Esophagus (tissue), 2 donors: ENCODE data around the gene GBGT1. TPM values are rescaled to one million over a fixed set of nuclear protein-coding genes. Genes with fewer than 3 reads are reported as not detected.
A peak's percentile ranks its signal among the peaks of the same experiment; 100 is the strongest.
"Not testable (repeated sequence)": the region's sequence is repeated elsewhere in the genome, so short reads cannot be mapped to it uniquely, and the experiment has no call there.

Source experiments
- H3K27ac ChIP-seq, 2 donors: one replicate each; pipeline ENCODE4 v1.5.1; 2013; ENCODE audit warnings: low read depth in 2 of 2, mild to moderate bottlenecking in 2 of 2, inconsistent platforms in 1 of 2, low read length in 1 of 2, moderate library complexity in 1 of 2
- H3K27me3 ChIP-seq, 2 donors: one replicate each; pipeline ENCODE4 v1.6.1; 2013; ENCODE audit warnings: low read length in 2 of 2, control low read depth in 1 of 2, mild to moderate bottlenecking in 1 of 2; ENCODE audit not compliant: insufficient read depth in 2 of 2, control insufficient read depth in 1 of 2
- H3K36me3 ChIP-seq, 2 donors: one replicate each; pipeline ENCODE4 v1.6.1; 2013; ENCODE audit warnings: low read length in 1 of 2; ENCODE audit not compliant: control insufficient read depth in 2 of 2, insufficient read depth in 2 of 2
- H3K4me1 ChIP-seq, 2 donors: one replicate each; pipeline ENCODE4 v1.6.1; 2013; ENCODE audit warnings: low read length in 1 of 2; ENCODE audit not compliant: control insufficient read depth in 2 of 2, insufficient read depth in 2 of 2
- H3K4me3 ChIP-seq, 2 donors: one replicate each; pipeline ENCODE4 v1.5.1; 2013; ENCODE audit warnings: low read length in 2 of 2, mild to moderate bottlenecking in 2 of 2, low read depth in 1 of 2, moderate library complexity in 1 of 2
- H3K9me3 ChIP-seq, 2 donors: one replicate each; pipeline ENCODE4 v1.6.1; 2013; ENCODE audit warnings: mild to moderate bottlenecking in 2 of 2, low read depth in 1 of 2, low read length in 1 of 2, moderate library complexity in 1 of 2; ENCODE audit not compliant: control insufficient read depth in 2 of 2, insufficient read depth in 1 of 2
- WGBS, 2 donors: extraction: QIAGEN DNeasy Blood & Tissue Kit; methylation state at CpG; one replicate each; pipeline ENCODE4 v1.1.7; 2013; 5-methylcytosine and 5-hydroxymethylcytosine counted together
- polyA plus RNA-seq, 2 donors: library from polyadenylated mRNA; stranded (reverse); fragments of 200-250 nt; gene quantifications; one replicate each; pipeline ENCODE4 v1.2.3, GENCODE V29; 2013
- donor health status: healthy with polysubstance abuse.
- donor health status: Bipolar disorder and iron deficiency.

The GBGT1 gene
- polyA plus RNA-seq: 1 to 10 TPM; 2.1 to 3.7 TPM

GRCh38 chr9:133163504-133164172 is at the start of gene GBGT1:
TSS of gene GBGT1 (minus strand) at chr9:133163914. CDS start at chr9:133162412, 1,502 bp downstream.
- Histone ChIP-seq H3K27me3 (no peaks in the 10 kb centered on the region), H3K27ac (peak within 1 kb of the TSS; percentile 27 to 32), H3K4me3 (peak within 1 kb of the TSS; percentile 68 to 73), H3K36me3 (no peaks in the 10 kb centered on the region), H3K9me3 (no peaks in the 10 kb centered on the region), H3K4me1 (peaks cover 0 to 9% of the 10 kb centered on the region in 2 donors)
- WGBS, 2 donors: 1 to 2% methylated on average over 55 to 56 of the region's 56 CpGs

- H3K4me1 ChIP-seq: no peaks in the 10 kb centered on the region
- WGBS, 2 donors: 87 to 89% methylated on average over 7 of the region's 7 CpGs
- no peak overlapping the region for H3K27ac ChIP-seq
- H3K36me3 ChIP-seq: no peaks in the 10 kb centered on the region
- H3K4me3 ChIP-seq: no peak overlapping the region
- H3K9me3 ChIP-seq: peaks cover 0 to 5% of the 10 kb centered on the region in 2 donors
- H3K27me3 ChIP-seq: peaks cover 0 to 2% of the 10 kb centered on the region in 2 donors
Observed at GRCh38 chr9:133210609-133211008, 46.9 kb upstream of the GBGT1 start.

DNA sequence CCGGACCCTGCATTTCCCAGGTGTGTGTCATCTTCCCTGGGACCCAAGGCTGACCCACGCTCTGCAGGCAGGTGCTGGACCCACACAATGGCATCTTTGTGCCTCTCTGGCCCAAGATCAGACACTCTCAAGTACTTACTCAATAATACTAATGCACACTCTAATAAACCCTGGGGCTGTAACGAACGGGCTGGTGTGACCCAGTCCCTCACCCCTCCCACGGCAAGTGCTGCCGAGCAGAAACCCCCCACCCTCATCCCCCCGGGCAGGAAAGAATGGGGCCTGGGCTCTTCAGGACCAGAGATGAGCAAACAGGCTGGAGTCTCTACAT is 46.5 kb upstream of the GBGT1 start:
- 31 to 35% methylated on average over 7 of the region's 7 CpGs for WGBS, 2 donors
- Histone ChIP-seq H3K9me3 (peaks cover 0 to 5% of the 10 kb centered on the region in 2 donors), H3K4me3 (no peak overlapping the region), H3K27ac (no peak overlapping the region), H3K27me3 (peaks cover 0 to 2% of the 10 kb centered on the region in 2 donors), H3K4me1 (no peaks in the 10 kb centered on the region), H3K36me3 (no peaks in the 10 kb centered on the region)

DNA sequence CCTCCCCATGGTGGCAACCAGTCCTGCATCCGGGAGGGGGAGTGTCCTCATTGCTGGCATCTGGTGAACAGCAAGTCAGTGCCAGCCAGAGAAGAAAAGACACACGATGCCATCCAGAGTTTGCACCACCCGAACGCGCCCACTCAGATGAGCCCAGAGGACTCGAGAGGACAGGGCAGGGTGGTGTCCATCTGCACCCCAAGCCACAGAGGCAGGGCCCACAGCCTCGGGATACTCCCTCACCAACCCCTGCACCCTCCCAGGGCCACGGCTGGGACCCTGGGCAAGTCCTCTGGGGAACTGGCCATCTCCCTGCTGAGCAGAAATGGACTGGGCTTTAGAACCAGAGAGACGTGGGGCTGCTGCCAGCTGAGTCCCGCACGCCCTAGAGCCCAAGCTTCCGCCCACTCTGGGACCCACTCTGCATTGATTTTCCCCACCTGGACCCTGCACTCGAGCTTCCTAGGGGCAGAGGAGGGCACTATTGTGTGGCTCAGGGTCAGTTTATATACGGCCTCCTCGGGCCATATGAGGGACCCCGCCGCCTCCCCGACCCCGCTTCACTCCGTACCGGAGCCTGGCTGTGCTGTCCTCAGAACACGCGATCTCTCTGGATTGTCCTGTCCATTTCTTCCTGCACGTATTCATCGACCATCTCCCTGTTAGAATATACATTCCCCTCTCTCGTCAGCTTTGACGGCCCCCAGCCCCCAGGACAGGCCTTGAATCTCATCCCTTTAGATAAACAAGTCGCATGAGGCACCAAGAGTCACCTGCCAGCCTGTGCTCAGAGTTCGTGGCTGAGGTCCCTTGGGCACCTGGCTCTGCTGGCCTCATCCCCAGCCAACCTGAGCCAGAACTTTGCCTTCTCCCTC is 45.9 kb upstream of the GBGT1 start:
- not testable (repeated sequence) for H3K9me3 ChIP-seq, H3K36me3 ChIP-seq, H3K27ac ChIP-seq, H3K4me3 ChIP-seq, H3K4me1 ChIP-seq, H3K27me3 ChIP-seq
- WGBS, 2 donors: 63 to 66% methylated on average over 29 of the region's 29 CpGs

DNA sequence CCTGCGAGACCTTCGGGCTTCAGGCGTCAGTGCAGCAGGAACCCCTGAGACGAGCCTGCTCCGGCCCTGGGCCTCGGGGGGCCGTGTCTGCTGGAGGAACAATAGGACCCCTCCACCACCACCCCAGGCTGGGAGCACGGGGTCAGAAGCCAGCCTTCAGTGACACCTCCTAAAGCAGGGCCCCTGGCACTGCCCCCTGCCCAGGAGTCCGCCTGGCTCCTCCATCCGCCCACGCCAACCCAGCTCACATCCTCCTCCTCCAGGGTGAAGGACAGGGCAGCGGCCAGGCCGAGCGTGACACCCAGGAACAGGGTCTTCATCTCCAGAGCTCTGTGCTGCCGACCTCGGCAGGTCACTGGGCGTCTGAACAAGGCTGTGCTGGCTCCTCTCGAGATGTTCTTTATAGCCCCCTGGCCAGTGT is 45.2 kb upstream of the GBGT1 start, which contains the start of gene OBP2B:
Gene OBP2B (minus strand): TSS at position 371 of the 421 bp plus-strand sequence. CDS start 51 bp downstream, at position 320.
- 80 to 86% methylated on average over 11 of the region's 18 CpGs for WGBS, 2 donors
- H3K27ac ChIP-seq, H3K36me3 ChIP-seq, H3K4me3 ChIP-seq, H3K9me3 ChIP-seq, H3K4me1 ChIP-seq, H3K27me3 ChIP-seq: not testable (repeated sequence)

DNA sequence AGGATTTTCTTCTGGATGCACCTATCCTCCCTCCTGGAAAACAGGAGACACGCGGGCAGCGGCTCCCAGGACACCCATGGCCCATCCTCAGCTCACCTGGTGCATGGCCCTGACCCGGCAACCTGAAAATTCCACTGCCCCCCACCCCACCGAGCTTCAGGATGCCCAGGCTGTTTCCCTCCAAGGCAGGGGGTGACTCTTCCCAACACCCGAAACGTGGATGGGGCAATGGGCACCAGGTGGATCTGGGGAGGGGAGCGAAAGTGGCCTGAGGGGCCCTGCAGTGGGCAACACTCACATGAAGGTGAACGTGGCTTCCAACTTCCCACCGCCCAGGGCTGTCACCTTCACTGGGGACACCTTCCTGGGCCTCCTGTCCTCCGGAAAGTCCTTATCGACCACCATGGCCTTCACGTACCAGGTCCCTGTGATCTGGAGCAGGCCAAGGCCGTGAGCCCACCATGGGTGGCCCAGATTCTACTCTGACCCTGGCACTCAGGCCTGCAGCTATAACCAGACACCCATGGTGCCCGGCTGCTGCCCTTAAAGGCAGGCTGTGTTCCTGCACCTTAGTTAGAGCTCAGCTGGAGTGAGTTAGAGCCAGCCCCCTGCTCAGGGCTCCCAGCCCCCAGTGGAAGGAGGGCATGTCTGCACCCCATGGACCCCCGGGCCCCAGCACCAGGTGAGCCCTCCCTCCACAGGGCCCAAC is 44.6 kb upstream of the GBGT1 start:
- not testable (repeated sequence) for H3K4me1 ChIP-seq, H3K36me3 ChIP-seq, H3K9me3 ChIP-seq, H3K4me3 ChIP-seq, H3K27ac ChIP-seq, H3K27me3 ChIP-seq
- WGBS, 2 donors: 84 to 87% methylated on average over 11 to 13 of the region's 16 CpGs

DNA sequence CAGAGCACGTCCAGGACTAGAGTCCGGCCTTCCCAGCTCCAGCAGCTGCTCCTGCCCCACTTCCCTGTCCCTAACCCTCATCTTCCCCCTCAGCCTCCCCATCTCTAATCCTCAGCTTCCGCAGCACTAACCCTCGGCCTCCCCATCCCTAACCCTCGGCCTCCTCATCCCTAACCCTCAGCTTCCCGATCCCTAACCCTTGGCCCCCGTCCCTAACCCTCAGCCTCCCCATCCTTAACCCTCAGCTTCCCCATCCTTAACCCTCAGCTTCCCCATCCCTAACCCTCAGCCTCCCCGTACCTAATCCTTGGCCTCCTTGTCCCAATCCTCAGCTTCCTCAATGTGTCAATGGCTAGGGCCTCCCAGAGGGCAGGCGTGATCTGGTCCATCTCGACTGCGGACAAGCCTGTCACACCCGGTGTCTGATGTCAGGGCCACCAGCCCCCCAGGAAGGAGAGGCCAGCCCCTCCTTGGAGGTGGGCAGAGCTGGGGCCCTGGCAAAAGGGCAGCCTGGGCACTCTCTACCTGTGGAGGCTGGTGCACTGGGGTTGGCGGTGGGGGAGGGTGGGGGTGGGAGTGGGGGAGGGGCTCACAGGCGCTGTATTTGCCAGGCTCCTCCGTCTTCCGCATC is 43.9 kb upstream of the GBGT1 start:
- Histone ChIP-seq H3K9me3 (peaks cover 0 to 7% of the 10 kb centered on the region in 2 donors), H3K27me3 (no peaks in the 10 kb centered on the region), H3K4me1 (no peaks in the 10 kb centered on the region), H3K36me3 (no peaks in the 10 kb centered on the region), H3K4me3 (no peak overlapping the region), H3K27ac (no peak overlapping the region)
- WGBS, 2 donors: 79 to 83% methylated on average over 16 of the region's 16 CpGs

- H3K27ac ChIP-seq: no peak overlapping the region
- no peaks in the 10 kb centered on the region for H3K4me1 ChIP-seq
- no peaks in the 10 kb centered on the region for H3K36me3 ChIP-seq
- 85 to 86% methylated on average over 13 to 14 of the region's 14 CpGs for WGBS, 2 donors
- no peak overlapping the region for H3K4me3 ChIP-seq
- H3K27me3 ChIP-seq: no peaks in the 10 kb centered on the region
- peaks cover 0 to 7% of the 10 kb centered on the region in 2 donors for H3K9me3 ChIP-seq
Observed at GRCh38 chr9:133207021-133207531, 43.4 kb upstream of the GBGT1 start.
